ENCODE measurements around the gene FLVCR2. TPM values are rescaled to one million over a fixed set of nuclear protein-coding genes. Genes with fewer than 3 reads are reported as not detected.
"Not testable (repeated sequence)": the region's sequence is repeated elsewhere in the genome, so short reads cannot be mapped to it uniquely, and the experiment has no call there.

FLVCR2 gene
- total RNA-seq, 1 experiment from 2014 or later: 13.4 TPM

DNA sequence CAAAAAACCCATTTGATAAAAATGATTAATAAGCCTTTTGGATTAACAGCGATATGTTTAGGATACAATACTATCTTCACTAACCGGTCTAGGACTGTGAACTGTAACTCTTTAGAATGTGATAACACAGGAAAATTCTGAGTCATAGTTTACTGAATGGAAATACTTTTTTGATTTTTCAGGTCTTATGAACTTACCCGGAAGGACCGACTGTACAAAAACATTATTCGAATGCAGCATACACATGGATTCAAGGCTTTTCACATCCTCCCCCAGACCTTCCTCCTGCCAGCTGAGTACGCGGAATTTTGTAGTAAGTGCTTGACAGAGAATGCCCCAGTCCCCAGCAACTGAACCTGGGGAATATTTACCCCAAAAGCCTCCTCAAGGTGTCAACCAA, 111.6 kb downstream of the FLVCR2 start:
- Mint-ChIP-seq H3K27me3 (ENCODE audit: insufficient read depth, unreplicated experiment) (no peaks in the 10 kb centered on the region), H3K36me3 (ENCODE audit: insufficient read depth, unreplicated experiment) (peaks cover 48% of the 10 kb centered on the region), H3K4me1 (ENCODE audit: low read depth, unreplicated experiment) (peaks cover 7% of the 10 kb centered on the region), H3K27ac (ENCODE audit: unreplicated experiment) (no peak overlapping the region), H3K9me3 (ENCODE audit: unreplicated experiment) (peaks cover 16% of the 10 kb centered on the region), H3K4me3 (ENCODE audit: unreplicated experiment) (no peak overlapping the region)
- no peak for DNase-seq
- BruUV-seq (replicated peaks): no TSS peak
- H3K4me1 ChIP-seq: peaks cover 8% of the 10 kb centered on the region
- no peaks in the 10 kb centered on the region for H3K27me3 ChIP-seq (replicated peaks; ENCODE audit: control insufficient read depth, insufficient read depth, low read length)
- TF ChIP-seq CTCF (IDR thresholded peaks at IDR 0.05; ENCODE audit: insufficient read depth in 1 of 2, low read depth in 1 of 2, low read length in 1 of 2, severe bottlenecking in 1 of 2, unreplicated experiment in 1 of 2): no peak
- H3K9me3 ChIP-seq: 0 out of 2 replicates have a peak, but pooled peaks cover 2% of the 10 kb centered on the region
- ChIA-PET POLR2A (no interaction called here), CTCF (no interaction called here)
- no peak overlapping the region for H3K4me3 ChIP-seq (ENCODE audit: low read depth, low read length)
- no peaks in the 10 kb centered on the region for H3K36me3 ChIP-seq (ENCODE audit: control insufficient read depth, insufficient read depth, low read length)
- intact Hi-C loops (cut with micrococcal nuclease; ENCODE audit: unreplicated experiment): no loop called here

GRCh38 chr14:75695025-75695424, 116.6 kb downstream of the FLVCR2 start:
- BruUV-seq (replicated peaks); H3K27me3 ChIP-seq (replicated peaks; ENCODE audit: control insufficient read depth, insufficient read depth, low read length); H3K9me3 ChIP-seq; DNase-seq; H3K4me1 Mint-ChIP-seq (ENCODE audit: low read depth, unreplicated experiment); H3K27ac Mint-ChIP-seq (ENCODE audit: unreplicated experiment); POLR2A ChIA-PET; CTCF ChIA-PET; H3K4me3 ChIP-seq (ENCODE audit: low read depth, low read length); H3K36me3 ChIP-seq (ENCODE audit: control insufficient read depth, insufficient read depth, low read length); H3K4me1 ChIP-seq; H3K27me3 Mint-ChIP-seq (ENCODE audit: insufficient read depth, unreplicated experiment); H3K4me3 Mint-ChIP-seq (ENCODE audit: unreplicated experiment); intact Hi-C loops (cut with micrococcal nuclease; ENCODE audit: unreplicated experiment): not testable (repeated sequence)
- peaks cover 42% of the 10 kb centered on the region for H3K36me3 Mint-ChIP-seq (ENCODE audit: insufficient read depth, unreplicated experiment)
- peaks cover 16% of the 10 kb centered on the region for H3K9me3 Mint-ChIP-seq (ENCODE audit: unreplicated experiment)

GRCh38 chr14:75697386-75697785, 119.0 kb downstream of the FLVCR2 start:
- Mint-ChIP-seq H3K4me3 (ENCODE audit: unreplicated experiment) (no peak overlapping the region), H3K9me3 (ENCODE audit: unreplicated experiment) (peaks cover 15% of the 10 kb centered on the region), H3K36me3 (ENCODE audit: insufficient read depth, unreplicated experiment) (peaks cover 33% of the 10 kb centered on the region), H3K27me3 (ENCODE audit: insufficient read depth, unreplicated experiment) (no peaks in the 10 kb centered on the region), H3K4me1 (ENCODE audit: low read depth, unreplicated experiment) (no peaks in the 10 kb centered on the region), H3K27ac (ENCODE audit: unreplicated experiment) (no peak overlapping the region)
- intact Hi-C loops (cut with micrococcal nuclease; ENCODE audit: unreplicated experiment): no loop called here
- Histone ChIP-seq H3K27me3 (replicated peaks; ENCODE audit: control insufficient read depth, insufficient read depth, low read length) (no peaks in the 10 kb centered on the region), H3K4me1 (no peaks in the 10 kb centered on the region), H3K4me3 (ENCODE audit: low read depth, low read length) (no peak overlapping the region), H3K36me3 (ENCODE audit: control insufficient read depth, insufficient read depth, low read length) (no peaks in the 10 kb centered on the region; the same call in 1 of the 2 replicates), H3K9me3 (0 out of 2 replicates have a peak, but pooled peaks cover 2% of the 10 kb centered on the region)
- no peak for DNase-seq
- no TSS peak for BruUV-seq (replicated peaks)
- POLR2A ChIA-PET: no interaction called here
- TF ChIP-seq CTCF (IDR thresholded peaks at IDR 0.05; ENCODE audit: insufficient read depth in 1 of 2, low read depth in 1 of 2, low read length in 1 of 2, severe bottlenecking in 1 of 2, unreplicated experiment in 1 of 2): no peak
- CTCF ChIA-PET: interaction anchor here (1.0 to 1.7 kb wide), 2 partner anchors 11 to 285 kb away, joined by 3 to 5 read pairs; no protein-coding TSS in a partner anchor

Other genes with a start within 250 kb of the FLVCR2 start
- gene JDP2, start 150.6 kb upstream of the FLVCR2 start, total RNA-seq (2022): 95.7 TPM in 2 replicates
- 1.5 and 1.7 TPM in 2 replicates for gene BATF, start 56.2 kb upstream of the FLVCR2 start, total RNA-seq (2022)
- 31.0 and 36.1 TPM in 2 replicates for gene ERG28, start 82.3 kb downstream of the FLVCR2 start, total RNA-seq (2022)
- gene TTLL5, start 82.6 kb downstream of the FLVCR2 start, total RNA-seq (2022): 38.2 and 45.3 TPM in 2 replicates